OCI-LY1 (cell line): ENCODE results near the gene EPGN.

Source experiments
- CTCF ChIP-seq: fragments of 200-600 bp; sonication (generic), shearing (Covaris generic); IDR thresholded peaks from 2 replicates; pipeline ENCODE4 v1.5.1; 2017; ENCODE audit warnings: mild to moderate bottlenecking, antibody characterized with exemption, low read length, moderate library complexity, mixed read lengths
- EZH2 ChIP-seq: fragments of 200-600 bp; sonication (generic), shearing (Covaris generic); IDR thresholded peaks from 2 replicates; pipeline ENCODE4 v1.8.0; 2017; ENCODE audit warnings: borderline replicate concordance, mixed run types, mild to moderate bottlenecking, antibody characterized with exemption, low read length, moderate library complexity, mixed read lengths

- TF ChIP-seq CTCF = no peak
- TF ChIP-seq EZH2 = no peak
Observed at GRCh38 chr4:74266081-74266480, 42.2 kb upstream of the EPGN start.
